ENCODE measurements around the gene TDP1. TPM values are rescaled to one million over a fixed set of nuclear protein-coding genes. Genes with fewer than 3 reads are reported as not detected.

TDP1 gene
- total and polyA plus RNA-seq, 9 of the 15 experiments (the other 6 are each of a cell fraction or from before 2014, with no cell fraction given), result 21.4 to 41.6 (median 32.3) TPM

DNA sequence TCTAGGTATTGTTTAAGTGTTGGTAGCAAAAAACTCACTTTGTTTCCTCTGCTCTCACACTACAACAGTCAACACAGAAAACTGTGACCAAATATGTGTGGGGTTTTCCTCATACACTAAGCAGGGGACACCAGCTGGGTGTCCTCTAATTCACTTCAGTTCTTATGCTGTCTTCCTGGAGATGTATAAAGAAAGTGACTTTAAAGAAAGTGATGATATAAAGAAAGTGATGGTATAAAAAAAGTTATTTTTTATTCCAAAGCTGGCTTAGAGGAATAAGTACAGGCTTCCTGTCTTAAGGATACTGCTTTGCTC is 31.4 kb downstream of the TDP1 start:
- H3K4me2 ChIP-seq (ENCODE audit: insufficient read depth, low read length), result no peak overlapping the region
- no peak overlapping the region for H3K9ac ChIP-seq (ENCODE audit: insufficient read depth in 1 of 2, low read depth in 2 of 2, low read length in 2 of 2)
- no peaks in the 10 kb centered on the region for H4K20me1 ChIP-seq (replicated peaks; ENCODE audit: control insufficient read depth, insufficient read depth, low read length)
- H3K27me3 ChIP-seq (ENCODE audit: control insufficient read depth in 2 of 2, insufficient read depth in 2 of 2, low read length in 2 of 2), result no peaks in the 10 kb centered on the region
- no peak for FAIRE-seq
- ATAC-seq, result no peak
- POLR2A ChIA-PET, result no interaction called here
- no peaks in the 10 kb centered on the region for H3K9me3 ChIP-seq (replicated peaks; ENCODE audit: control insufficient read depth, insufficient read depth, low read depth, low read length)
- no peak overlapping the region for H2AFZ ChIP-seq (ENCODE audit: low read depth, low read length)
- H3K36me3 ChIP-seq (ENCODE audit: control insufficient read depth, insufficient read depth, low read length), result peaks cover 54% of the 10 kb centered on the region
- no TSS peak for BruUV-seq (replicated peaks)
- in situ Hi-C loops (cut with MboI) (no loop called here), intact Hi-C loops (cut with micrococcal nuclease) (no loop called here)
- H3K79me2 ChIP-seq (ENCODE audit: control insufficient read depth, insufficient read depth, low read length), result no peaks in the 10 kb centered on the region
- CTCF ChIA-PET (ENCODE audit: low intra/inter-chr PET ratio), result no interaction called here
- no peak for DNase-seq (ENCODE audit: extremely low read depth in 1 of 4, low spot score in 3 of 4)
- H3K4me3 ChIP-seq, result no peak overlapping the region
- no peak overlapping the region for H3K27ac ChIP-seq (ENCODE audit: extremely low read depth, low read depth, low read length)
- H3K4me1 ChIP-seq (replicated peaks in 1 of 2; ENCODE audit: control insufficient read depth in 2 of 2, insufficient read depth in 2 of 2, low read length in 2 of 2), result no peaks in the 10 kb centered on the region
- no peaks in the 10 kb centered on the region for H3K9me1 ChIP-seq (ENCODE audit: control insufficient read depth, insufficient read depth, low read length)
- TF ChIP-seq POLR2G (IDR thresholded peaks at IDR 0.05; ENCODE audit: low read depth, low read length), result no peak
- no peak for TF ChIP-seq RBM22 (IDR thresholded peaks at IDR 0.05; ENCODE audit: low read depth, low read length, poor library complexity, severe bottlenecking)
- TF ChIP-seq, protein P1, sequence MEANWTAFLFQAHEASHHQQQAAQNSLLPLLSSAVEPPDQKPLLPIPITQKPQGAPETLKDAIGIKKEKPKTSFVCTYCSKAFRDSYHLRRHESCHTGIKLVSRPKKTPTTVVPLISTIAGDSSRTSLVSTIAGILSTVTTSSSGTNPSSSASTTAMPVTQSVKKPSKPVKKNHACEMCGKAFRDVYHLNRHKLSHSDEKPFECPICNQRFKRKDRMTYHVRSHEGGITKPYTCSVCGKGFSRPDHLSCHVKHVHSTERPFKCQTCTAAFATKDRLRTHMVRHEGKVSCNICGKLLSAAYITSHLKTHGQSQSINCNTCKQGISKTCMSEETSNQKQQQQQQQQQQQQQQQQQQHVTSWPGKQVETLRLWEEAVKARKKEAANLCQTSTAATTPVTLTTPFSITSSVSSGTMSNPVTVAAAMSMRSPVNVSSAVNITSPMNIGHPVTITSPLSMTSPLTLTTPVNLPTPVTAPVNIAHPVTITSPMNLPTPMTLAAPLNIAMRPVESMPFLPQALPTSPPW (CRISPR knock-in tag; IDR thresholded peaks at IDR 0.05), result no peak
- no peak for TF ChIP-seq SRSF1 (IDR thresholded peaks at IDR 0.05; ENCODE audit: low read depth, low read length)
- TF ChIP-seq, protein P2, sequence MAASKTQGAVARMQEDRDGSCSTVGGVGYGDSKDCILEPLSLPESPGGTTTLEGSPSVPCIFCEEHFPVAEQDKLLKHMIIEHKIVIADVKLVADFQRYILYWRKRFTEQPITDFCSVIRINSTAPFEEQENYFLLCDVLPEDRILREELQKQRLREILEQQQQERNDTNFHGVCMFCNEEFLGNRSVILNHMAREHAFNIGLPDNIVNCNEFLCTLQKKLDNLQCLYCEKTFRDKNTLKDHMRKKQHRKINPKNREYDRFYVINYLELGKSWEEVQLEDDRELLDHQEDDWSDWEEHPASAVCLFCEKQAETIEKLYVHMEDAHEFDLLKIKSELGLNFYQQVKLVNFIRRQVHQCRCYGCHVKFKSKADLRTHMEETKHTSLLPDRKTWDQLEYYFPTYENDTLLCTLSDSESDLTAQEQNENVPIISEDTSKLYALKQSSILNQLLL (CRISPR knock-in tag; IDR thresholded peaks at IDR 0.05; ENCODE audit: borderline replicate concordance), result no peak
- no peak for TF ChIP-seq MXI1 (IDR thresholded peaks at IDR 0.05; ENCODE audit: low read depth, low read length)
- TF ChIP-seq MAFK (IDR thresholded peaks at IDR 0.05; ENCODE audit: low read length), result no peak
- no peak for TF ChIP-seq MCM3 (IDR thresholded peaks at IDR 0.05)
- TF ChIP-seq RAD51 (IDR thresholded peaks at IDR 0.05; ENCODE audit: borderline replicate concordance, low read depth), result no peak
- TF ChIP-seq, protein P3, sequence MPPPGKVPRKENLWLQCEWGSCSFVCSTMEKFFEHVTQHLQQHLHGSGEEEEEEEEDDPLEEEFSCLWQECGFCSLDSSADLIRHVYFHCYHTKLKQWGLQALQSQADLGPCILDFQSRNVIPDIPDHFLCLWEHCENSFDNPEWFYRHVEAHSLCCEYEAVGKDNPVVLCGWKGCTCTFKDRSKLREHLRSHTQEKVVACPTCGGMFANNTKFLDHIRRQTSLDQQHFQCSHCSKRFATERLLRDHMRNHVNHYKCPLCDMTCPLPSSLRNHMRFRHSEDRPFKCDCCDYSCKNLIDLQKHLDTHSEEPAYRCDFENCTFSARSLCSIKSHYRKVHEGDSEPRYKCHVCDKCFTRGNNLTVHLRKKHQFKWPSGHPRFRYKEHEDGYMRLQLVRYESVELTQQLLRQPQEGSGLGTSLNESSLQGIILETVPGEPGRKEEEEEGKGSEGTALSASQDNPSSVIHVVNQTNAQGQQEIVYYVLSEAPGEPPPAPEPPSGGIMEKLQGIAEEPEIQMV (tag; conservative IDR thresholded peaks at IDR 0.05; ENCODE audit: low read depth), result no peak
- TF ChIP-seq, protein P4, sequence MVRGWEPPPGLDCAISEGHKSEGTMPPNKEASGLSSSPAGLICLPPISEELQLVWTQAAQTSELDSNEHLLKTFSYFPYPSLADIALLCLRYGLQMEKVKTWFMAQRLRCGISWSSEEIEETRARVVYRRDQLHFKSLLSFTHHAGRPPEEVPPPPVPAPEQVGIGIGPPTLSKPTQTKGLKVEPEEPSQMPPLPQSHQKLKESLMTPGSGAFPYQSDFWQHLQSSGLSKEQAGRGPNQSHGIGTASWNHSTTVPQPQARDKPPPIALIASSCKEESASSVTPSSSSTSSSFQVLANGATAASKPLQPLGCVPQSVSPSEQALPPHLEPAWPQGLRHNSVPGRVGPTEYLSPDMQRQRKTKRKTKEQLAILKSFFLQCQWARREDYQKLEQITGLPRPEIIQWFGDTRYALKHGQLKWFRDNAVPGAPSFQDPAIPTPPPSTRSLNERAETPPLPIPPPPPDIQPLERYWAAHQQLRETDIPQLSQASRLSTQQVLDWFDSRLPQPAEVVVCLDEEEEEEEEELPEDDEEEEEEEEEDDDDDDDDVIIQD (CRISPR knock-in tag; IDR thresholded peaks at IDR 0.05), result no peak
- TF ChIP-seq HSF4 (CRISPR knock-in tag; IDR thresholded peaks at IDR 0.05; ENCODE audit: borderline replicate concordance), result no peak
- no peak for TF ChIP-seq ARHGAP35 (IDR thresholded peaks at IDR 0.05; ENCODE audit: partially characterized antibody)
- TF ChIP-seq, protein P5, sequence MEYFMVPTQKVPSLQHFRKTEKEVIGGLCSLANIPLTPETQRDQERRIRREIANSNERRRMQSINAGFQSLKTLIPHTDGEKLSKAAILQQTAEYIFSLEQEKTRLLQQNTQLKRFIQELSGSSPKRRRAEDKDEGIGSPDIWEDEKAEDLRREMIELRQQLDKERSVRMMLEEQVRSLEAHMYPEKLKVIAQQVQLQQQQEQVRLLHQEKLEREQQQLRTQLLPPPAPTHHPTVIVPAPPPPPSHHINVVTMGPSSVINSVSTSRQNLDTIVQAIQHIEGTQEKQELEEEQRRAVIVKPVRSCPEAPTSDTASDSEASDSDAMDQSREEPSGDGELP (CRISPR knock-in tag; IDR thresholded peaks at IDR 0.05; ENCODE audit: borderline replicate concordance), result no peak
- TF ChIP-seq CBX8 (IDR thresholded peaks at IDR 0.05; ENCODE audit: borderline replicate concordance, extremely low read depth, low read depth, low read length, poor library complexity, severe bottlenecking), result no peak
- no peak for TF ChIP-seq RBBP5 (IDR thresholded peaks at IDR 0.05; ENCODE audit: borderline replicate concordance, insufficient read depth, low read length, poor library complexity, severe bottlenecking)
